NCI-H1105 (cell line): Measurements from ENCODE around the gene SLC35F3.

Source experiments
- DNase-seq: peaks from one replicate; lab custom pipeline; 2025; lab: John Stamatoyannopoulos, UW

Gene SLC35F3

DNA sequence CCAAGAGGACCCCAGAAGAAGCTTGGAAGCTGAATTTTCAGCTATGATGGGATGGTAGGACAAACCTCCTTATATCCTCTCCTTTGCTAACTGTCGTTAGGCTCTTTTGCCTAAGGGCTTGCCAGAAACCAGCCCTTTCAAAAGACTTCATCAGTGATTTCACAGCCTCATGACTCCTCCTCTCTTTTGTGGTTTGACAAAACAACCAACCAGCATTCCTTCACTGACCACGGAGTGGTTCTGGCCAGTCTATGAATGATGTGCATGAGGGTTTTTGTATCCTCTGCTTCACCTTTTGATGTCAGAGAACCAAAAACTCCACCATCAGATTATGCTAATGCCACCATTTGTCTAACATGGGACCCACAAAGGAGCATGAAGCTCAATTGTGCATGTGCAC, 351.9 kb downstream of the SLC35F3 start:
- DNase-seq = no peak

DNA sequence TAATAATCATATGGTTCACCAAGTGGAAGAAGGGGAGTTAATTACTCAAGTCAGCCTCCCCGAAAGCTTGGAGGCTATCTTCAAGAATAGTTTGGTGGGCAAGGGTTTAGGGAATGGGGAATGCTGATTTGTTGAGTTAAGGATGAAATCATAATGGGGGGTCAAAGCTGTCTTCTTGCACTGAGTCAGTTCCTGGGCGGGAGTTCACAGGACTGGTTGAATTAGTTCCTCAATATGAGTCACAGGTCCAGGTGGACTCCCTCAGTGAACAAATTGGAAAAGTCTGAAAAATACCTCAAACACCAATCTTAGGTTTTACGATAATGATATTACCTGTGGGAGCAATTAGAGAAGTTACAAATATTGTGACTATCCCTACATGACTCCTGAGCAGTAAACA, 353.6 kb downstream of the SLC35F3 start:
- DNase-seq = no peak

DNA sequence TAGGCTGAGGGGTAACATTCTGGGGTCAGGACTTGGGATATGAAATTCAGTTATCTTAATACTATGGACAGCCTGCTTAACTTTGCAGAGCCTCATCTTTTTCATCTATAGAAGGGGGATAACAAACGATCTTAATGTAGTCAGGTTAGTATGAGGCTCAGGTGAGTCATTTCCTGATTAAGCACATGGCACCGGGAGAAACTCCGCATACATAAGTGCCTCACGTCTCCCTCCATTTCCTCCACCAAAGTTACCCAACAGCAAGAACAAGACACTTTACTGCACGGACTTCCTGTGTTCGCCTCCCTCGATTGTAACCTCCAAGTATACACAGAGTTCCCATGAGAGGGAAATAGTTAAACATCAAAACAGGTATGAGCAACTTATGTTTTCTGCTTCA, 356.1 kb downstream of the SLC35F3 start:
- DNase-seq = no peak

DNA sequence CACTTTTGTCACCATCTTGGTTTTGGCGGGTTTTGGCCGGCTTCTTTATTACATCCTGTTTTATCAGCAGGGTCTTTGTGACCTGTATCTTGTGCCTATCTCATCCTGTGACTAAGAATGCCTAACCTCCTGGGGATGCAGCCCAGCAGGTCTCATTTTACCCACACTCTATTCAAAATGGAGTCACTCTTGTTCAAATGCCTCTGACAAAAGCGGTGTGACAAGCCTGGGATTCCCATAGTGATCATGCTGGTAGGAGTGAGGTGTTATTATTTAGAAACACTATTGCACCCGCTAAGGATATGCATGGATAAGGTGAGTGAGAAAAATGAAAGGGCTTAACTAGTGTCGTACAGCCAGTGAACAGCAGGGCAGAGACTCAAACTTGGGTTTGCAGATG, 357.1 kb downstream of the SLC35F3 start:
- no peak for DNase-seq

DNA sequence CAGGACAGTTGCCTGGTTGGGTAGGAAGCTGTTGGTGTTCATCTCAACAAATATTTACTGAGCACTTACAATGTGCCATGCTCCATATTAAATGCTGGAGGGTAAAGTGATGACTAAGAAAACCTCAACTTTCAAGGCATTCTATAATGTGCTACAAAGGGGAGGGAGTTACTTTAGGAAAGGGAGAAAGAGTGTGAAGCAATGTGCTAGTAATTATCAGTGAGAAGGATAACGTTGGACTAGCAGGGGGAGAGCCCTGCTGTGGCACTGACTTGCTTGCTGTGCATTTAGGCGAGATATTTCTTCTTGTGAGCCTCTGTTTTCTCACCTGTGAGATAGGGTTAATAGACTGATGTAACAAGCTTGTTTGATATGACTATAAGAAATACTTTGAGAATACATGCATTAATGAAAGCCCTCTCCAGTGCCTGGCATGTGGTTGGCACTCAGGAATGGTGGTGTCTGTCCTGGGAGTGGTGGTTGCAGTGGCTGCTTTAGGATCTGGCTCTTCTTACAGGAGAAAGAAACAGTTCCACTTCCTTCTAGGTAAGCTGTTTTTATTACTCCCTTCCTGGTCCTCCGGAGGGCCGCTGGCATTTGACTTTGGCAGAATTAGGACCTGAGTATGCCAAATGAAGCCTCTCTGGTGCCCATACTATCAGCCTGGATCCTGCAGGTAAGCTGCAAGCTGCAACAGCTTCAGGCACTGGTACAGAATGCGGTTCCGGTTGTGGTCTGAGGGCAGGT, 357.7 kb downstream of the SLC35F3 start:
- DNase-seq = no peak

DNA sequence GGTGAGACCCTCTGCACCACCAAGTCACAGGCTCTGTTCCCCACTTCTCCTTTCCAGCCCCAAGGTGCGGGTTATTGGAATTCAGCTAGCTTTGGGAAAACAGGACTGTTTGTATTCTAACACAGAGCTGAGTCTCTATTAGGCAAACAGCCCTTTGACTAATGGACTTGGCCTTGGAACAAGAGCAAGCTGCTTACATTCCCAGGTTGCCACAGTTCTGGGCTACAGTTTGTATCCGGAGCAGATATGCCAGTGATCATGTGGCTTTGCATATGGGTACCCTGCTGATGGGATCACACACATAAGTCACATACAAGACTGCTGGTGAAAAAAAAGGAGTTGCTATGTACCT, 358.3 kb downstream of the SLC35F3 start:
- DNase-seq = no peak

DNA sequence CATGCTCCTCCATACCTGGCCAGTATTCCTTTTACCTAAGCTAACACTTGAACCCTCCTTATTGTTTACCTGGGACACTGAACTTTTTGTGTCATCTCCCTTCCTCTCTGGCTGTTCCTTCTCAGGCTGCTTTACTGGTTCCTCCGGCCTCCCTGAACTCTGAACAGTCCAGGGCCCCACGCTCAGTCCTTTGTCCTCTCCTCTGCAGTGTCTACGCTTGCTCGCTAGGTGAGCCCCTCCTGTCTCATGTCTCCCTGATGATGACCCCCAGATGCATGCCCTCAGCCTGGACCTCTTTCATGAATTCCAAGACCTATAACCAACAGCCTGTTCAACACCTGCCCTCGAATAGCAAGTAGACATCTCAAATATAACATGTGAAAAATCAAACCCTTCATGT, 360.4 kb downstream of the SLC35F3 start:
- no peak for DNase-seq

DNA sequence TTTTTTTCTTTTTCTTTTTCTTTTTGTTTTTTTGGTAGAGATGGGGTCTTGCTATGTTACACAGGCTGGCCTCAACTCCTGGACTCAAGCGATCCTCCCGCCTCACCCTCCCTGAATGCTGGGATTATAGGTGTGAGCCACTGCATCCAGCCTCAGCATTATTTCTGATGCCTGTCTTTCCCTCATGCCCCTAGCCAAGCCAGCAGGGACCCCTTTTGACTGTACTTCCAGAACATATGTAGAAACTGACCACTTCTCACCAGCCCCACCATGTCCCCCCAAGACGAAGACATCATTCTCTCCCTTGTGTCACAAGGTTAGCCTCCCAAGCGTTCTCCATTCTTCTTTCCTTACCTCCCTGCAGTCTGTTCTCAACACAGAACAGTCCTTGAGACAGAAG, 360.8 kb downstream of the SLC35F3 start:
- DNase-seq = no peak

DNA sequence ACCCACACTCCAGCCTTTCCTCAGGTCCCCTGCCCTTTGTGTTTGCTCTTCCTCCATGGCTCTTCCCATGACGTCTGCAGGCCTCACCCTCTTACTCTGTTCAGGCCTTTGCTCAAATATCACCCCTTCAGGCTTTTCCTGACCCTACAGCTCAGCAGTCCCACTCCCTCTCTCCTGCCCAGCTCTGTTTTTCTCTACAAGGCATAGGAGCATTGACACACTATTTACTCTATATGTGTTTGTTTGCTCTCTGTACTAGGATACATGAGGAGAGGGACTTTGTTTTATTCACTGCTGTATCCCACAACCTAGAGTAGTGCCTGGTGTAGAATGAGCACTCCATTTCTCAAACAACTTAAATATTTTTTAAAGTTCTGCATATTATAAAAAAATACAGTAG, 361.4 kb downstream of the SLC35F3 start:
- DNase-seq = no peak

DNA sequence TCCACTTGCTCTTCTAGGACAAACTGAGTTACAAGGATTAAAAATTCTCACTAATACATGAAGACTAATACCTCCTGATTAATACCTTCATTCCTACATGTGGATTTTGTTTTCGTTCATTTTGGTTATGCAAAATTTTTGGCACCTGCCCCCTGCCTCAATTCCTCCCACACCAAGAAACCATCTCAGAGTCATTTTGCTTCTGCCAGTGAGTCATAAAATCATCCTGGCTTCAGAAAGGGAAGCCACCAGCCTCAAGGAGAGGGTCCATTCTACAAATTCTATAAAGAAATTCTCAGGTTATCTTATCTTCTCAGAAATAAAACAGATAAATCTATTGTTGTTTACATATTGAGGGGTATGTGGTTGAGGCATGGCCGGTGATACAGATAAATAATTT, 365.6 kb downstream of the SLC35F3 start:
- no peak for DNase-seq

DNA sequence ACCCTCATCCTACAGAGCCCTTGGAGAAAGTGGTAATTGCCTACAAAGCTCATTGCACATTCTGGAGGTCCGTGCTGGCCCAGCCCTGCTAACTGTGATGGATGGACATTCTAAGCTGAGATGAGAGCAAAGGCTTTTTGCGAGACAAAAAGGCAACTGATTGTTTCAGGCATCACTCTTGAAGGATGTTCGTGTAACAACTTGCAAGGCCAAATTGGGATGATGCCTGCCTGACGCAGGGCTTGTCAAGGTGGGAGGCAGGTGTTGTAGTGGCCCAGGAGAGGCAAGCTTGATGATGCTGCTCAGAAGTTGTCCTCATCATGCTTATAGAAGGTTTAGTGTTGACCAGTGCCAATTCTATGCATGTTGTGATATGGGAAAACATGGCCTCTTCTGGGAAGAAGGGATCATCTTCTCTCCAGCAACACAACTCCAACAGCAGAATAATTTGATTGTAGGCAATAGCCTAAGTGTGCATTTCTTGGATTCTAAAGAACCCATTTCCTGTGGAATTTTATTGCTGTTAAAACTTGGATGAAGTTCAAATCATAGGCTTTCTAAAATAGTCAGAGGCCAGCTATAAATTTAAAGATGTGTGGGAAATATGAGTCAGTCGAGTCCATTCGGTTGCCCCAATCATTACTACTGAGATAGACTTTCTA, 366.2 kb downstream of the SLC35F3 start:
- DNase-seq = no peak

DNA sequence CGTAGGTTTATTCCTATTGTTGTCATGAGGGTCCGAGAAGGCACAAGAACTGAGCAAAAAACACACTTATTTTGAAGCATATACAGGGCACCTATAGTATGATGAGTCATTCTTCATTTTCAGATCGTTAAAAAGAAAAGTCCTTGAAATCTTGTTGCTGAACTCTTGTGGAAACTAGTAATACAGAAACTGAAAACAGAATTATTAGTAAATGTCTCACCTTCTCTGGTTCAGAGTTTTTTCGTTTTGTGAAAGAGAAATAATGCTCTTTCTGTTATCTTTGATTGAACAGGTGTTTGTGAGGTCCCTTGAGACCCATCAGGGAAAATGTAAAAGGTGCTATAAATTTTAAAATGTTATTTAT, 366.7 kb downstream of the SLC35F3 start:
- DNase-seq = no peak

DNA sequence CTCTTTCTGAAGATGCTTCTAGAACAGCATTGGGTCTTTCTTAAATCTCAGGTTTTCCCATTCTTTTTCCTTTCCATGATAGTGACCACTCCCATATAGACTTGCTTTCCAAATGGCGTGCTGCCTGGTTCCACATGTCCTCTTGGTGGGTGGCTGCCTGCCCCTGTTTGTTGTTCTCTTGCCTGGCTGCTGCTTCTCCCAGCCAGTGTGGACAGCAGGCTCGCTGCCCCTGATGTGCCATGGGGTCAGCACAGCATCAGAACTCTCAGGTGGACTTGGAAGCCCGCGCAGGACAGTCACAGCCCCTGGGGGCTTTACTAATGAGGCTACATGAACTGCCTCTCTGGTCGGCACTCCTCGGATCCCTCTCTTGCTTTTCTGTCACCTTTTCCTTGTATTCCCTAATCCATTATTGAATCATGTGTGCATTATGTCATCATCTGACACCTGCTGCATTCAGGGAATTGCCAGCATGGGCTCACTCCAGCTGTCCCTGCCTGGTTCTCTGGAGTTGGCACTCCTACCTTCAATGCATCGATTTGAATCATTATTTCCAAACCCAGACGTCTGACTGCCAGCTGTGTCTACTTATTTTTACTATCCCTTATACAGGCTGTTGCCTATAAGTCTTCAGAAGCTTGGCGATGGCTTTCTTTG, 368.3 kb downstream of the SLC35F3 start:
- no peak for DNase-seq

DNA sequence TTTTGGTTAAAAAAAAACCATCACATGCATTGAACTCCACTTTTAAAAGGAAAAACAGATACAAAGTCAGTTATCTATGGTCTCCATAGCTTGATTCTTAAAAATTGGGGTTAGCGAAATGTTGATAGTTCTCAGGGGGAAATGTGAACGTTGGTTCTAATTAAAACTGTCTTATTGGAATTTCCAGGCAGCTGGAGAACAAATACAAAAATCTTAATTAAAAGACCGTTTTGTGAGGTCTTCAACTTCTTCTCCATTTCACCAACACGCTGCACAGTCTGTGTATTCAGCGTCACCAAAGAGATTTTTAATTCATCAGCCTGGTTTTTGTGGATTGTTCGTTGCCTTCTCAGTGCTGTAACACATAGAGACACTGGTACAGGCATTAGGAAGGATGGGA, 369.5 kb downstream of the SLC35F3 start:
- DNase-seq = no peak

DNA sequence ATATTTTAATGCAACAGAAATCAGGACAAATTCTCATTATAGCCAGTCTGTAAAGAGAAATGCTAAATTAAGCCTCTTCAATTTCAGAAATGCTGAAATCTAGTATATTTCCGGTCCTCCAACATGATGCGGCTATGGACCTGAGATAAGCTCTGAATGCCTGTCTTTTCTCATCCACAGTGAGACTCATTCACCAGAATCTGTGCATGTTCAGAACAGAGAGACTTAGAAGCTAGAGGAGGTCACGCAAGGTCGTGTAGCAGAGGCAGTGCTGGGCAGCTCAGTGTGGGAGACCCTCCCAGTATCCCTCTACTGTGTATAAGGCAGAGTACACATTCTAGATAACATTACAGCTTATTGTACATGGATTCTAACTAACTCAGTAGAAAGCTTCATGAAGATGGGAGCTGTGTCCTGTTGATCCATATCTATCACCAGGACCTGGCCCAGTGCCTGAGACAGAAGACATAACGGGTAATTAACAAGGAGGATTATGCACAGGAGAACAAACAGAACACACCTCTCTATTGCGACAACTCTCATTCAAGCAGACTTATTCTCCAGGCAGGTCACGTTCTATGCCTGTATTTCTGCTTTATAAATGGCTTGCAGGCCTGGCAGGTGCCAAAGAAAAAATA, 371.8 kb downstream of the SLC35F3 start:
- no peak for DNase-seq

DNA sequence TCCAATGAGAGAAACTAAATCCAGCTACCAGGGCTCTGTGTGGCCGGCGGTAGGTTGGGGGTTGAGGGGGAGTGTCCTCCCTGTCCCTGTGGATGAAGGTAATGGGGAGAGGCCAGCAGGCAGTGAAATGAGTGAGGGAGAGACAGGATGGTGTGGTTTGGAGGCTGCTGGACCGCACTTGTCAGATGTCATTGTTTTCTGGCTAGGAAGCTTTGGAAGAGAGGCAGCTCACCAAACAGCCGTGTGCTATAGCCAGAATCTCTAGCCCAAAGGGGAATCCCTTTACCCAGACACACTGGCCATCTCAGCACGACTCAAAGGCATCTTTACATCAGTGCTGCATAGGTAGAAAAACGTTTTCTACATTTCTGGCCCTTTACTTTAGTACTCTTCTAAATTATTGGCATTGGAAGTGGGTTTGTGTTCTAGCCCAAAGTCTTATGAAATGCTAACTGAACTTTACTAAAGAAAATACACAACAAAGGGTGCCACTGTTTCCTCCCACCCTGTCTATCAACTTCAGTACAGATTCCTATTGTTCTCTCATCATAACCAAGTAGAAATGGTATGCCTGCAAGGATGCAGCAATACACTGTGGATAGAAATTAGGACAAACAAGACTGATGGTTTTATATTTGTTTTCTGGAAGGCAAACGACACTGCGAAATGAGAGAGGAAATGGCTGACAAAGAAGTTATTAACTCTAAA, 372.8 kb downstream of the SLC35F3 start:
- DNase-seq = no peak

DNA sequence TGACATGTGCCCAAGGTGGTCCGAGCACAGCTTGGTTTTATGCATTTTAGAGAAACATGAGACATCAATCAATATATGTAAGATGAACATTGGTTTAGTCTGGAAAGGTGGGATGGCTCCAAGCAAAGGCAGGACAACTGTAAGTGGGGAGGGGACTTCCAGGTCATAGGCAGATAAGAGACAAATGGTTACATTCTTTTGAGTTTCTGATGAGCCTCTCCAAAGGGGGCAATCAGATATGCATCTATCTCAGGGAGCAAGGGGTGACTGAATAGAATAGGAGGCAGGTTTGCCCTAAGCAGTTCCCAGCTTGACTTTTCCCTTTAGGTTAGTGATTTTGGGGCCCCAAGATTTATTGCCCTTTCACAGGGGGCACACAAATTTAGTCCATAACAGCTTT, 374.5 kb downstream of the SLC35F3 start:
- DNase-seq = no peak

DNA sequence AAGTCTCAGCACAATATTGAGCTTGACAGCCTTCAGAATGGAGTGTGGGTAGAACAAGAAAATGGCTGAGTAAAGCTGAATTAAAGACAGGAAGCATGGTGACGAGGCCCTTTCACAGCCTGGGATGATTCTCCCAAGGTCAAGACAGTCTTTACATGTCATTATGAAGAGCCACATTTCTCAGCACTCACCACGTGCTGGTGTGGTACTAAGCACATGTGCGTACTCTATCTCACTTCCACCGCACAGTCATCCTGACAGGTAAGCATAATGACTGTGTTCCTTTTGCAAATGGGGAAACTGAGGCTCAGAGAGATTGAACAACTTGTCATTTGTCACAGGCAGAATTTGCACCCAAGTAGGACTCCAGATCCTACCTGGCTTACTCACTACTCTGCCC, 376.0 kb downstream of the SLC35F3 start:
- no peak for DNase-seq

DNA sequence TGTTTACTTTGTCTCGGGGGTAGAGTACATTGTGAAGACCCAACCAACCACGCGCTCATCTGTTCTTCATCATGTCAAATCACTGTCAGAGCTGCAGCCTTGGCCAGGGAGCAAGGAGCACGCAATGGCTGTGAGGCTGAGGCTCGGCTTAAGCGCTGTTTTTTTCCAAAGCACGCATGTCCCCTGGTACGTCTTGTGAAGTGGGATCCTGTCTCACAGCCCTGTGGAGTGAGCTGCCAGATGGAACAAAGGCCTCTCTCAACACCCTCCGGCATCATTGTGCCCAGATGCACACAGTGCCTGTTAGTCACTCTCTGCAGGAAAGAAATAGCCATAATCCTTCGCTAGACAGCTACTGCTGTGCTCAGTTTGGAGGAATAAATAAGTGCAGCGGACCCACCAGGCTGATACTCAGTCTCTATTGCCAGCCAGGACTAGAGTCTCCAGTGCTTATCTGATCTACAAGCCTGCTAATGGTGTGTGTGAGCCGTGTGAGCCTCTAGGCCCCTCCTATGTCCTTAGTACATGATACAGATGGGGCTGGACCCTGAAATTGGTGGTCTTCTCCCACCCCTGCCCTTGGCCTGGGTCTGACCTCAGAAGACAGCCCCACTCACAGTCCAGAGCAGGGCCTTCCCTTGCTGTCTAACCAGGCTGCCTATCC, 377.5 kb downstream of the SLC35F3 start:
- no peak for DNase-seq

DNA sequence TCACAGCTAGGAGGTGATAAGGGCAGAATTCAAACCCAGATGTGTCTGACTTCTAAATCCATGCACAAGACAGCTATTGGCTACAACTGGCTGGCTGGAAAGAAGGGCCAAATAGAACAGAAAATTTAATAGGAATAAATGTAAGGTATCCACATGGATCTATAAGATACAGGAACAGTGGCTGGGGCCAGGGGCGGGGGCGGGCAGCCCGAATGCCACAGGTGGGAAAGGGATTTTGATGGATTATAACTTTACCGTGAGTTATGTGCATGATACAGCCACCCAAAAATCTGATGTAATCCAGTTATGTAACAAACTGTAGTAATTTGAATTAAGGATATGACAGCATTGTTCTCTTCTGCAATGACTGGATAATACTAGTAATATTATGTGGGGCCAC, 381.7 kb downstream of the SLC35F3 start:
- DNase-seq = no peak

DNA sequence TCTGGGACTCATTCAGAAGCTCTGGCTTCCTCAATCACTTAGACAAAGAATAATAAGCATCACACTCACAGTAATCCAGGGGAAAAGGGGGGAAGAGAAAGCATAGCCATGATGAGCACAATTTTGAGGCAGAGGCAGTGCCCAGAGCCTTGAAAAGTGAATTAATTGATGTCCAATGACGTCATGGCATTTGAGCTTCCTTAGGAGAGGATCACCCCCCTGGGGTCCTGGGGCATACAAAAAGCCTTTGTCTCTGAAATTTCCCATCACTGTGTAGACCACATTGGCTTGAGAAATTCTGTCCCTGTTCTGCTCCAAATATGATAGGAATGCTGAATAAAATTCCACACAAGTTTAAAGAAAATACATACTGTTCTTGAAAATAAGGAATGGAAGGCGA, 384.5 kb downstream of the SLC35F3 start:
- DNase-seq = no peak
